GM12892 (cell line): Measurements from ENCODE around the gene SPCS2.

Source experiments
- POLR2A ChIP-seq: IDR thresholded peaks from 2 replicates; pipeline ENCODE4 v1.6.1; 2011; ENCODE audit warnings: low read depth, low read length, control low read depth
- POLR2AphosphoS5 ChIP-seq: IDR thresholded peaks from 2 replicates; pipeline ENCODE4 v1.6.1; 2011; ENCODE audit warnings: low read depth, low read length, control low read depth

DNA sequence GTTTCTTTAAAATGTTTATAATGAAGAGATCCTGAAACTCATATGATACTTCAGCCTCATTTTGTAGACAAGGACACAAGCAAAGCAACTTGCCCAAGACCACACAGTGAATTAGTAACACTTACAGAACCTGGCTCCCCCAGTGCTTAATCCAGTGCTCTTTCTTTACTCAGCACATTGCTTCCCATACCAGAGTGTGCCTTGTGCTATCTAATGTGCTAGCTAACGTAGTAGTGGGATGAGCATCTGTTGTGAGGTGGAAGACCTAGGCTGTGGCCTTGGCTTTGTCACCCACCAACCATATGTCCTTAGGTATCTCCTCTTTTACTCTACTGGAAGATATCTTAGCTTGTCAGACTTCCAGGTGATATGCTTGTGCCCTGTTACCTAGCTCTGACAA, 5.1 kb downstream of the SPCS2 start:
- TF ChIP-seq POLR2A (no peak), POLR2AphosphoS5 (no peak)
